ENCODE results near the gene EGLN2.

The EGLN2 gene

DNA sequence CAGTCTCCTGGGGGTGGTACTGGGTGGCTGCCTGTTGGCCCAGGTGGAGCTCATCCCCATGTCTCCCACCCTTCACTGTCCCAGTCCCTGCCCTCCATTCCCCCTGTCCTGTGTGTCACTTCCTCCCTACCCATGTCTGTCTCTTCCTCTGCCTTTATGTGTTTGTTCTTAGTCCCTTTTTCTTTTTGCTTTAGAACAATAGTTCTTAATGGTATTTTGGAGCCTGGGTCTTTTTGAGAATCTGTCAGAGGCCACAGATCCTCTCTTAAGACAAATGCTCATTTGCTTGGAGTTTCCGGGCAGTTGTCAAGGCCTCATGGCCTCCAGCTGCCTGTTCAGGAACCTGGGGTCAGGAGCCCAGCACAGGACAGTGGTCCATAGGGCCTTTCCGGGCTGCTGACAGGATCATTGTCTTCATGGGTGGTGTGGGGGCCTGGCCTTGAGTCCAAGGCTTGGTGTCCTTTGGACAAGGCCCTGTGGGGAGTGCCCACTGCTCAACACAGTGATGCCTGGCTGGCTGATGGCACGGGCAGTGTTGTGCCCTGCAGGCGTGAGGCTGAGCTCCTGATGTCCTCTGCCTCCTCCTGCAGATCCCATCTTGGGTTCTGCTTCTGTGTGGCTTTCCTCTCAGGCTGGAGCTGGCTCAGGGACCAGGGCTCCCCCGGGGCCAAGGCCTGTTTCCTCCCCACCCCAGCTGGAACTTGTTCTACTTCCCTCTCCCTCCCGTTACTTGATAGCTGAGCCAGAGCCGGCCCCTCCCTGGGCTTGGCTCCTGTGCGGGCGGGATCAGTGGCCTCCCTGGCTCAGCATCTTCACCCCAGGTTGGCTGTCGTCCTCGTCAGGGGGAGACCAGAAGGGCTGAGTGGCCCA lies 3.5 kb downstream of the EGLN2 start:
- DNase-seq (ENCODE audit: low spot score in 2 of 2) (no peak), ATAC-seq (ENCODE audit: low read depth) (no peak)
- H3K4me1 Mint-ChIP-seq: peaks cover 68% of the 10 kb centered on the region
- peaks cover 23% of the 10 kb centered on the region for H3K36me3 Mint-ChIP-seq
- H3K4me3 Mint-ChIP-seq: peak overlapping the region; percentile 81
- no peaks in the 10 kb centered on the region for H3K9me3 Mint-ChIP-seq
- H3K27me3 Mint-ChIP-seq: no peaks in the 10 kb centered on the region
- peak overlapping the region; percentile 89 for H3K27ac Mint-ChIP-seq

DNA sequence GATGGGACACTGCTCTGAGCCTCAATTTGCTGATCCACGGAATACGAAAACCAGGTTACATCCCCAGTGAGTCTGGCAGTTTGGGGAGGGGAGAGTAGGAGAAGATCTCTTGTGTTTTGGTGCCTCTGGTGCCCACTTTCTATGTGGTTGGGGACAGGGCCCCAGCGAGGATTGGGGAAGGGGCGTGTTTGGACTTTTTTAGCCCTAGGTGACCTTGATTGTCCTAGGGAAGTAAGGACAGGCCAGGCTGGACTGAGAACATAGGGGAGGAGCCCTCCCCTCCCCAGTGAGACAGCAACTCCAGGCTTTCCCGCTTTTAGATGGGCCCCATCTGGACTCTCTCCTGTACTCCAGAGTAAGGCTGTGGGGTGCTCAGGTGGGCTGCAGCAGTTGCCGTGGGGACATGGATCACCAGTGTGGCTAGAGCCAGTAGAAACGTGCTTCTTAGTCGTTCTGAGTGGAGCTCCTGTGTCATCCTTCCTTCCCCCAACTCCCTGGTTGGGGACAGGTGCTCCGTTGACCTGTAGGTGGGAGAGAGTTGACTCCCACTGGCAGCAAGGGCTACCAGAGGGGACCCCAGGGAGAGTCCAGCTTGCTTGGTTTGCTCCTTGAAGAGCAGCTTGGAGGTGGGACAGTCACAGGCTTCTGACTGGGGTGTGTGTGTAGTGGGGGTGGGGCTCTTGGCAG lies 4.3 kb downstream of the EGLN2 start:
- no peak for ATAC-seq (ENCODE audit: low read depth)
- peak overlapping the region; percentile 89 for H3K27ac Mint-ChIP-seq
- peaks cover 27% of the 10 kb centered on the region for H3K36me3 Mint-ChIP-seq
- peak overlapping the region; percentile 81 for H3K4me3 Mint-ChIP-seq
- H3K4me1 Mint-ChIP-seq: peaks cover 68% of the 10 kb centered on the region
- H3K9me3 Mint-ChIP-seq: no peaks in the 10 kb centered on the region
- DNase-seq (ENCODE audit: low spot score in 2 of 2): no peak
- no peaks in the 10 kb centered on the region for H3K27me3 Mint-ChIP-seq

DNA sequence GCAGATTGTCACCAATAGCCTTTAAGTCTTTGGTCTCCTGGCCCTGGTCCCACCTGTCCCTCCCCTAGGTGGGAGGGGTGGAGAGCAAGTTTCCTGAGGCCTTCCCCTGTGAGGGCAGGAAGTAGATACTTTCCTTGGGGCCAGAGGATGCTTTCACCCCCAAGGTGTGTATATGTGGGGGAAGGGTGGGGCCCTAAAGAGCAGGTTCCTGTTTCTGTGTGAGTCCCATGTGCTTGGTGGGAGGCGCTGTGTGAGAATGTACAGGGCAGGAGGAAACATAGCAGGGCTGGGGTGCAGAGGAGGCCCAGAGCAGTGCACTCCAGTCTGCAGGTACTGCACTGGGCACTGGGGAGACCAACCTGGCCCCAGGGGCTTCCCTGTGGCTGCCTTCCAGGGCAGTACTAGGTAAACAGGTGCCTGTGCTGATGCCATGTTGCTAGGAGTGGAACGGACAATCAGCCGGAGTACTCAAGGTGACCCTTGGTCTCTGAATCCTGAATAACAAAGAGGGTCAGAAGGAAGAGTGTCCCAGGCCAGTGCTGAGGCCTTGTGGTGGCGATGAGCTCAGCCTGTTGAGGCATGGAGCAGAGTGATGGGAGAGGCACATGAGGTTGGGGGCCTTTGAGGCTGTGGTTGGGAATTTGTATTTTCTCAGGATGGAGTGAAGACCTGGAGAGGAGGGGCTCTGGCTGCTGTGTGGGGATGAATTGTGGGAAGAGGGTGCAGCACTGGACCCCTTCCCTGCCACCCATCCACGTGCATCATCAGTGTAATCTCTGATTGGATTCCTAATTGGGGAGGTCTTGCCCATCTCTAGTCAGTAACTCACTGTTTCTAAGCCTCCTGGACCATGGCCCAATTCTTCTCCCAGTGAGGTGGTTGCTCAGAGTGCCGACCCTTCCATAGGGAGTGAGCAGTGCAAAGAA lies 5.1 kb downstream of the EGLN2 start:
- DNase-seq (ENCODE audit: low spot score in 2 of 2) (peak; percentile 58 to 82), ATAC-seq (ENCODE audit: low read depth) (peak; percentile 81)
- Mint-ChIP-seq H3K9me3 (no peaks in the 10 kb centered on the region), H3K36me3 (peaks cover 27% of the 10 kb centered on the region), H3K4me1 (peaks cover 67% of the 10 kb centered on the region), H3K27ac (peak overlapping the region; percentile 89), H3K4me3 (peak overlapping the region; percentile 81), H3K27me3 (no peaks in the 10 kb centered on the region)

DNA sequence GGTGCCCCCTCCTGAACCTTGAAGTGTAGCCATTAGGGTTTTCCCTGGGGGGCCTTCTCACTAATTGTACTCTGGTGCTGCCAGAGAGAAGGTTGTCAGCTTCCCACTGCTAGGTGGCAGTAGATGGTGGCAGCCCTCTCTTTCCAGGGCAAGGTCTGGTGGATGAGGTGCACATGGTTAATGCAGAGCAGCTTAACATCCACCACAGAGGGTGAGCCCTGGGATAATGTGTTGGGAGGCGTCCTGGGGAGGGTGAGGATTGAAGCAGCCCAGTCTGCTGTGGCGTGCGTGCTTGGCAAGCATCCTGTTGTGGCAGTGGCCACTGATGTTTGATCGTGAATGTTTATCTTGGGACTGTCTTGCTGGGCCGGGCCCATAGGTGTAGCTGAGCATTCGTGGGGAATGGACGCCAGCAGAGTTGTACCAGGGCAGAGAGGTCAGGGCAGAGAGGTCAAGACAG lies 5.8 kb downstream of the EGLN2 start:
- H3K27me3 Mint-ChIP-seq: no peaks in the 10 kb centered on the region
- ATAC-seq (ENCODE audit: low read depth) (no peak), DNase-seq (ENCODE audit: low spot score in 2 of 2) (no peak)
- peak overlapping the region; percentile 89 for H3K27ac Mint-ChIP-seq
- peak overlapping the region; percentile 81 for H3K4me3 Mint-ChIP-seq
- no peaks in the 10 kb centered on the region for H3K9me3 Mint-ChIP-seq
- peaks cover 66% of the 10 kb centered on the region for H3K4me1 Mint-ChIP-seq
- H3K36me3 Mint-ChIP-seq: peaks cover 26% of the 10 kb centered on the region

DNA sequence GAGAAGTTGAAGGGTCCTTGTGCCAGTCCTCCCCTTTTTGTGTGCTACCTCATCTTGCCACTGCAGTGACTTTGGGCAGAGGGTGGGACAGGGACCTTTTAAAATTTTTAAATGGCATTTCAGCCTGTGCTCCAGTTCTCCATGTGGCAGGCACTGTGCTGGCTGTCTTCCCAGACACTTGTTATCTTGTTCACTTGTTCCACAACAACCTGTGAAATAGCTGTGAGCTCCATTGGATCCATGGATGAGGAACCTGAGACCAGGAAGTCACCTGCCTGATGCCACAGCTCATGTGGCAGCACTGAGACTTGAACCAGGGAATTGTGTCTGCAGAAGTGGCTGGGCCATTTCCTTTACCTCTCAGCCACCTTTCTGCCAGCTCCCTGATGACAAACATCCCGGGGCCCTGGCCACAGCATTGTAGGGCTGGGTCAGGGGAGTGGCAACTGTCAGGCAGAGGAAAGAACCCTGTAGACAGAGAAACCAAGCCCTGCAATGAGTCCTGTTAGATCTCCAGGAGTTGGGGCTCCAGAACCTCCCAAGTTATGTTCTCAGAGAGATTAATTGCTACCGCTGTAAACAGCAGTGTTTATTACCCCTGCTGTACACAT lies 6.4 kb downstream of the EGLN2 start:
- H3K27ac Mint-ChIP-seq: peak overlapping the region; percentile 89
- H3K36me3 Mint-ChIP-seq: peaks cover 22% of the 10 kb centered on the region
- peak overlapping the region; percentile 81 for H3K4me3 Mint-ChIP-seq
- no peak for ATAC-seq (ENCODE audit: low read depth)
- H3K27me3 Mint-ChIP-seq: no peaks in the 10 kb centered on the region
- no peaks in the 10 kb centered on the region for H3K9me3 Mint-ChIP-seq
- no peak for DNase-seq (ENCODE audit: low spot score in 2 of 2)
- H3K4me1 Mint-ChIP-seq: peaks cover 64% of the 10 kb centered on the region

DNA sequence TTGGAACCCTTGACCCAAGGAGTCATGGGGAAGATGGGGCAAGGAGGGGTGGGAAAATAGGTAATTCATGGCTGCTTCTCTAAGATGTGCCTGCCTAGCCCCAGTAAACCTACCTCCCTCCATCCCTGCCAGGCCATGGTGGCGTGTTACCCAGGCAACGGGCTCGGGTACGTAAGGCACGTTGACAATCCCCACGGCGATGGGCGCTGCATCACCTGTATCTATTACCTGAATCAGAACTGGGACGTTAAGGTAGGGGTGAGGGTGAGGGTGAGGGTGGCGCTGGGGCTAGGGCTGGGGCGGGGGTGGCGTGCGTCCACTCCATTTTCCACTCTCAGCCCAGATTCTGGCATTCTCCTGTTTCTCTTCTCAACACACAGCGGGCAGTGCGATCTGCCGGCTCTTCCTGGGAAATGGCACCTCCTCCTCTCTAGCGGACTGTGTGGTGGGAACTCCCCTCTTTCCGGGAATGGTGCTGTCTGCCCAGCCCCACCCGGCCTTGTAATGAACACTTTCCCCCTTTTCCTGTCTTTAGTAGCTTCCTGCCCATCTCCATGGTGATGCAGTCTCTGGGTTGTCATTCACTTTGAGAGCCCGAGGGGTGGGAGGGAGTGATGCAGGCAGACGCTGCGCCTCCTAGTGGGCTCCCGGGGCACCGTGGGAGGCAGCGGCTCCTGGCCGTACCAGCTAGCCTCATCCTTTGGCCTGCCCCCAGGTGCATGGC lies 7.6 kb downstream of the EGLN2 start:
- DNase-seq (ENCODE audit: low spot score in 2 of 2) (peak; percentile 56 to 63), ATAC-seq (ENCODE audit: low read depth) (peak; percentile 26)
- H3K4me3 Mint-ChIP-seq: peak overlapping the region; percentile 70
- H3K9me3 Mint-ChIP-seq: no peaks in the 10 kb centered on the region
- H3K36me3 Mint-ChIP-seq: peaks cover 19% of the 10 kb centered on the region
- H3K27ac Mint-ChIP-seq: peak overlapping the region; percentile 84
- H3K4me1 Mint-ChIP-seq: peaks cover 63% of the 10 kb centered on the region
- no peaks in the 10 kb centered on the region for H3K27me3 Mint-ChIP-seq

DNA sequence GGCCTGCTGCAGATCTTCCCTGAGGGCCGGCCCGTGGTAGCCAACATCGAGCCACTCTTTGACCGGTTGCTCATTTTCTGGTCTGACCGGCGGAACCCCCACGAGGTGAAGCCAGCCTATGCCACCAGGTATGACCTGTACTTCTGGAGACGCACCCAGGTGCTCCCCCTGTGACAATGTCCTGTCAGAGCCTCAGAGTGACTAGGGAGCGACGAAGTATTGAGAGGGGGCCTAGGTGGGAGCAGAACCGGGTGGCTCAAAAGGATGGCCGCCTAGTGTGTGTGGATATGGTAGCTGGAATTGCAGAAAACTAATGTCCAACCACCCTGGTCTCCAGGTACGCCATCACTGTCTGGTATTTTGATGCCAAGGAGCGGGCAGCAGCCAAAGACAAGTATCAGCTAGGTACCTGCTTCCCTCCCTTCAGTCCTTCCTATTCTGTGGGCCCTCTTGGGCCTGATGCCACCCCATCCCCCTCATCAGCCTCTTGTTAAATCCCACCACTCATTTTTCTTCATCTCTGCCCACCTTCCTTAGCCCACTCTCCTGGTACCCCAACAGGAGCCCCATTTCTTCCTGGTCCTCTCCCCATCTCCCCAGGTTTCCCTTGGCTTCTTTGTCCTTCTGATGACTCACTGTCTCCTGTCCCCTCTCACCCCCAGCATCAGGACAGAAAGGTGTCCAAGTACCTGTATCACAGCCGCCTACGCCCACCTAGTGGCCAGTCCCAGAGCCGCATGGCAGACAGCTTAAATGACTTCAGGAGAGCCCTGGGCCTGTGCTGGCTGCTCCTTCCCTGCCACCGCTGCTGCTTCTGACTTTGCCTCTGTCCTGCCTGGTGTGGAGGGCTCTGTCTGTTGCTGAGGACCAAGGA lies 8.4 kb downstream of the EGLN2 start:
- no peaks in the 10 kb centered on the region for H3K27me3 Mint-ChIP-seq
- peaks cover 16% of the 10 kb centered on the region for H3K36me3 Mint-ChIP-seq
- ATAC-seq (ENCODE audit: low read depth) (no peak), DNase-seq (ENCODE audit: low spot score in 2 of 2) (no peak)
- H3K4me3 Mint-ChIP-seq: peak overlapping the region; percentile 18
- H3K27ac Mint-ChIP-seq: peak overlapping the region; percentile 84
- H3K4me1 Mint-ChIP-seq: peaks cover 60% of the 10 kb centered on the region
- H3K9me3 Mint-ChIP-seq: no peaks in the 10 kb centered on the region

DNA sequence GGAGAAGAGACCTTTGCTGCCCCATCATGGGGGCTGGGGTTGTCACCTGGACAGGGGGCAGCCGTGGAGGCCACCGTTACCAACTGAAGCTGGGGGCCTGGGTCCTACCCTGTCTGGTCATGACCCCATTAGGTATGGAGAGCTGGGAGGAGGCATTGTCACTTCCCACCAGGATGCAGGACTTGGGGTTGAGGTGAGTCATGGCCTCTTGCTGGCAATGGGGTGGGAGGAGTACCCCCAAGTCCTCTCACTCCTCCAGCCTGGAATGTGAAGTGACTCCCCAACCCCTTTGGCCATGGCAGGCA lies 9.0 kb downstream of the EGLN2 start:
- peaks cover 15% of the 10 kb centered on the region for H3K36me3 Mint-ChIP-seq
- H3K27ac Mint-ChIP-seq: peak overlapping the region; percentile 83
- ATAC-seq (ENCODE audit: low read depth): no peak
- H3K4me1 Mint-ChIP-seq: peaks cover 59% of the 10 kb centered on the region
- no peak for DNase-seq (ENCODE audit: low spot score in 2 of 2)
- no peaks in the 10 kb centered on the region for H3K27me3 Mint-ChIP-seq
- H3K4me3 Mint-ChIP-seq: no peak overlapping the region
- no peaks in the 10 kb centered on the region for H3K9me3 Mint-ChIP-seq

DNA sequence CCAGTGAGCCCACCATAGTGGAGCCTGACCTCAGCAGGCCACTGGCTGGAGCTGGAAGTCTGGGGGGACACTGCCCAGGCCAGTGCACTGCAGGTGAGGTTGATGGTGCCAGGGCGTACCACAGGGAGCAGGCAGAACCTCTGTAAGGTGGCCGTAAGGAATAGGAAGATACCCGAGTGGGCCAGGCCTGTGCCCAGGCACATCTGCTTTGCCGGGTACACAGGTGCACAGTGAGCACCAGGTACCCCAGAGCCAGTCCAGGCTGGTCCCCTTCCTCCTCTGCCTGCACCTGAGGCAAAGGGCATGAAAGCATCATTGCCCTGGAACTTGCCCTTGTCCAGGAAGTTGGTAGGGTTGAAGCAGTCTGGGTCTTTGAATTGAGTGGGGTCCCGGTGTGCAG lies 9.5 kb downstream of the EGLN2 start:
- peaks cover 56% of the 10 kb centered on the region for H3K4me1 Mint-ChIP-seq
- H3K9me3 Mint-ChIP-seq: no peaks in the 10 kb centered on the region
- ATAC-seq (ENCODE audit: low read depth): no peak
- H3K27ac Mint-ChIP-seq: no peak overlapping the region
- peaks cover 15% of the 10 kb centered on the region for H3K36me3 Mint-ChIP-seq
- no peak for DNase-seq (ENCODE audit: low spot score in 2 of 2)
- no peaks in the 10 kb centered on the region for H3K27me3 Mint-ChIP-seq
- H3K4me3 Mint-ChIP-seq: no peak overlapping the region

DNA sequence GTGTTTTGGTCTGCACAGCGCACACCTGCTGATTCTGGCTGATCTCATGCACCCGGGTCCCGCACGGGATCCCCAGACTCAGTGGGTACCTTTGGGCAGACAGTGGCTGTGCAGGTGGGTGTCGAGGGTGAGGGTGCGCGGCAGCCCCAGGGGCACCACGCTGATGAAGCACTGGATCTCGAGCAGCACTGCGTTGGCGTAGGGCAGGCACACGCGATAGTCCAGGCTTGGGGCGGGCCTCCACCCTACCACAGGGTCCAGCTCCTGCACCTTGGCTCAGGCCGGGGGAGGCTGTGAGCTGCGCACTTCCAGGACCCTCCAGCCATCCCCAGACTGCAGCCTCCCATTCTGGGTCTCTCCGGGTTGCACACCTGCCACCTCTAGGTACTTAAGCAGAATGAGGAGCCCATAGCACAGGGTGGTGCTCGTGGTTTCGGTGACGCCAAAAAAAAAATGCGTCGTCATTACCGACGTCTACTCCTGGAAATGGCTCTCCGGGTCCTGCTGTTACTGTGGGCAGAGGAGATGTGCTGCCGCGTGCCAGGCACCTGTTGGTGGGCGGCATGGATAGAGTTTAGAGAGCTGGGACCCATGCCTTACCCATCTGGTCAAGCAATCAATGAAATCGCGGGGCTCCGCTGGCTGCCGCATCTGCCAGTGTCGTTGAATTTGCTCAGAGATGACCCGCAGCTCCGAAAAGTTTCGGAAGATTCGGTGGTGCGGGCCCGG lies 10.5 kb downstream of the EGLN2 start:
- H3K4me3 Mint-ChIP-seq: peak overlapping the region; percentile 17
- H3K27me3 Mint-ChIP-seq: no peaks in the 10 kb centered on the region
- H3K4me1 Mint-ChIP-seq: peaks cover 50% of the 10 kb centered on the region
- peaks cover 12% of the 10 kb centered on the region for H3K36me3 Mint-ChIP-seq
- no peaks in the 10 kb centered on the region for H3K9me3 Mint-ChIP-seq
- ATAC-seq (ENCODE audit: low read depth) (no peak), DNase-seq (ENCODE audit: low spot score in 2 of 2) (no peak)
- H3K27ac Mint-ChIP-seq: no peak overlapping the region

DNA sequence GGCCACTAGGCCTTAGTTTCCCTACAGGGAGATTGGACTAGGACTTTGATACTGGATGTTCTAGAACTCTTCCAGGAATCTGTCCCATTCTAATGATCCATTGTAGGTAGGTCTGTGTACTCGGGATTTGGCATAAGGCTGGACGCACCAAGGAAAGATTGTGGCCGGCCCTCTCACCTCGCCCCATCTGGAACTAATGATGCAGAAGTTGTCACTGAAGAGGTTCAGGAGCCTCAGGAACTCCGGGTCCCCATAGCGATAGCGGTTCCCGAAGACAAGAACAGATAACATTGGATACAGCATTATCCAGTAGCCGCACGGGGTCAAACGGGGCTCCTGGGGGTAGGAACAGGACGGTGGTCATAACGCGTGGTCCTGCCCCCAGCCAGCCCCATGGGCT lies 11.2 kb downstream of the EGLN2 start:
- peak overlapping the region; percentile 33 for H3K4me3 Mint-ChIP-seq
- ATAC-seq (ENCODE audit: low read depth) (no peak), DNase-seq (ENCODE audit: low spot score in 2 of 2) (no peak)
- H3K36me3 Mint-ChIP-seq: peaks cover 10% of the 10 kb centered on the region
- peaks cover 46% of the 10 kb centered on the region for H3K4me1 Mint-ChIP-seq
- H3K27me3 Mint-ChIP-seq: no peaks in the 10 kb centered on the region
- H3K27ac Mint-ChIP-seq: no peak overlapping the region
- H3K9me3 Mint-ChIP-seq: no peaks in the 10 kb centered on the region

Data from memory B cell (primary cell).